Measurements from ENCODE around the gene KANSL1.

- no peak for TF ChIP-seq EZH2 (IDR thresholded peaks at IDR 0.05)
- TF ChIP-seq CTCF (IDR thresholded peaks at IDR 0.05) = no peak
Observed at GRCh38 chr17:46064460-46064859, 128.8 kb downstream of the KANSL1 start.
